ENCODE results near the gene BOK. TPM values are rescaled to one million over a fixed set of nuclear protein-coding genes. Genes with fewer than 3 reads are reported as not detected.

Gene BOK
- total and polyA plus RNA-seq, 2 experiments from 2014 or later, result 28.0 to 46.6 TPM

- peak overlapping the region; percentile 73 for H3K4me3 ChIP-seq
- H3K4me1 ChIP-seq (ENCODE audit: insufficient read depth), result 0 out of 2 replicates have a peak, but pooled peaks cover 5% of the 10 kb centered on the region
- no peaks in the 10 kb centered on the region for H3K27me3 ChIP-seq (replicated peaks; ENCODE audit: insufficient read depth)
- H3K9me2 ChIP-seq (ENCODE audit: insufficient read depth), result no peaks in the 10 kb centered on the region
- H3K4me2 ChIP-seq (ENCODE audit: unreplicated experiment), result peak overlapping the region; percentile 75
- peak overlapping the region; percentile 64 for H2AFZ ChIP-seq
- peak; percentile 95 for DNase-seq
- 0 out of 2 replicates have a peak, but pooled peaks cover 4% of the 10 kb centered on the region for H3F3A ChIP-seq (ENCODE audit: insufficient read depth)
- 11 to 17% methylated on average over 37 to 73 of the region's 76 CpGs for WGBS, 2 experiments (ENCODE audit: low coverage in 1 of 2, low lambda C conversion rate in 2 of 2, missing lambda C conversion rate in 2 of 2)
- TF ChIP-seq EZH2 (IDR thresholded peaks at IDR 0.05; ENCODE audit: insufficient read depth, poor library complexity, severe bottlenecking) (no peak), EZH2phosphoT487 (IDR thresholded peaks at IDR 0.05; ENCODE audit: insufficient read depth, low read depth) (no peak)
- H3K9ac ChIP-seq, result peak overlapping the region; percentile 78
- H3K9me3 ChIP-seq (ENCODE audit: low read depth), result no peaks in the 10 kb centered on the region
- H4K20me1 ChIP-seq (ENCODE audit: insufficient read depth), result no peaks in the 10 kb centered on the region
- peaks cover 89% of the 10 kb centered on the region for H3K79me2 ChIP-seq (ENCODE audit: insufficient read depth)
- H3K36me3 ChIP-seq (ENCODE audit: low read depth), result peaks cover 9% of the 10 kb centered on the region; the same call in 1 of the 2 replicates
- in situ Hi-C loops (cut with MboI), result no loop called here
- H3K27ac ChIP-seq, result peak overlapping the region; percentile 69
Observed at GRCh38 chr2:241609859-241610793, 51.6 kb downstream of the BOK start.

- Histone ChIP-seq H3K36me3 (ENCODE audit: low read depth) (no peaks in the 10 kb centered on the region; the same call in 1 of the 2 replicates), H3K4me3 (no peak overlapping the region), H2AFZ (no peak overlapping the region), H3K9me2 (ENCODE audit: insufficient read depth) (no peaks in the 10 kb centered on the region), H3K27me3 (replicated peaks; ENCODE audit: insufficient read depth) (no peaks in the 10 kb centered on the region), H3K79me2 (ENCODE audit: insufficient read depth) (peaks cover 89% of the 10 kb centered on the region), H3K4me1 (ENCODE audit: insufficient read depth) (0 out of 2 replicates have a peak, but pooled peaks cover 5% of the 10 kb centered on the region), H3F3A (ENCODE audit: insufficient read depth) (0 out of 2 replicates have a peak, but pooled peaks cover 4% of the 10 kb centered on the region), H3K9ac (peak overlapping the region; percentile 78; the same call in 1 of the 2 replicates), H4K20me1 (ENCODE audit: insufficient read depth) (no peaks in the 10 kb centered on the region), H3K27ac (peak overlapping the region; percentile 69), H3K9me3 (ENCODE audit: low read depth) (no peaks in the 10 kb centered on the region), H3K4me2 (ENCODE audit: unreplicated experiment) (no peak overlapping the region)
- WGBS, 2 experiments (ENCODE audit: low coverage in 1 of 2, low lambda C conversion rate in 2 of 2, missing lambda C conversion rate in 2 of 2), result 98 to 99% methylated on average over 13 of the region's 13 CpGs
- DNase-seq, result no peak
- TF ChIP-seq EZH2phosphoT487 (IDR thresholded peaks at IDR 0.05; ENCODE audit: insufficient read depth, low read depth), result no peak
- TF ChIP-seq EZH2 (IDR thresholded peaks at IDR 0.05; ENCODE audit: insufficient read depth, poor library complexity, severe bottlenecking), result no peak
- in situ Hi-C loops (cut with MboI), result no loop called here
Observed at GRCh38 chr2:241611062-241611461, 52.5 kb downstream of the BOK start.

GRCh38 chr2:241612156-241613016 lies 53.8 kb downstream of the BOK start:
- H3K79me2 ChIP-seq (ENCODE audit: insufficient read depth), result peaks cover 89% of the 10 kb centered on the region
- H3K4me3 ChIP-seq, result no peak overlapping the region
- H3K4me1 ChIP-seq (ENCODE audit: insufficient read depth), result 0 out of 2 replicates have a peak, but pooled peaks cover 5% of the 10 kb centered on the region
- H3K4me2 ChIP-seq (ENCODE audit: unreplicated experiment), result no peak overlapping the region
- H4K20me1 ChIP-seq (ENCODE audit: insufficient read depth), result no peaks in the 10 kb centered on the region
- H3K9ac ChIP-seq, result peak overlapping the region; percentile 21; the same call in 1 of the 2 replicates
- 36 to 39% methylated on average over 20 of the region's 20 CpGs for WGBS, 2 experiments (ENCODE audit: low coverage in 1 of 2, low lambda C conversion rate in 2 of 2, missing lambda C conversion rate in 2 of 2)
- no peaks in the 10 kb centered on the region for H3K36me3 ChIP-seq (ENCODE audit: low read depth)
- in situ Hi-C loops (cut with MboI), result no loop called here
- no peak overlapping the region for H2AFZ ChIP-seq
- H3K27ac ChIP-seq, result peak overlapping the region; percentile 36
- no peaks in the 10 kb centered on the region for H3K9me3 ChIP-seq (ENCODE audit: low read depth)
- no peaks in the 10 kb centered on the region for H3K9me2 ChIP-seq (ENCODE audit: insufficient read depth)
- no peak for TF ChIP-seq EZH2phosphoT487 (IDR thresholded peaks at IDR 0.05; ENCODE audit: insufficient read depth, low read depth)
- TF ChIP-seq EZH2 (IDR thresholded peaks at IDR 0.05; ENCODE audit: insufficient read depth, poor library complexity, severe bottlenecking), result no peak
- peaks cover 10% of the 10 kb centered on the region for H3F3A ChIP-seq (ENCODE audit: insufficient read depth)
- DNase-seq, result peak; percentile 62
- no peaks in the 10 kb centered on the region for H3K27me3 ChIP-seq (replicated peaks; ENCODE audit: insufficient read depth)
